Activated naive CD4-positive, alpha-beta T cell treated with anti-CD3 and anti-CD28 coated beads, Interleukin-2, amount 50 U/mL, for 24 hours (primary cell): ENCODE measurements around the gene NATD1.
"Not testable (repeated sequence)": the region's sequence is repeated elsewhere in the genome, so short reads cannot be mapped to it uniquely, and the experiment has no call there.

Source experiments
- H3K27ac Mint-ChIP-seq: one replicate; pipeline ENCODE4 v1.8.0; 2021; ENCODE audit warnings: mild to moderate bottlenecking, mixed read lengths
- H3K27me3 Mint-ChIP-seq: one replicate; pipeline ENCODE4 v1.8.0; 2021; ENCODE audit warnings: mixed read lengths
- H3K36me3 Mint-ChIP-seq: one replicate; pipeline ENCODE4 v1.8.0; 2021; ENCODE audit warnings: mixed read lengths
- H3K4me1 Mint-ChIP-seq: one replicate; pipeline ENCODE4 v1.8.0; 2021; ENCODE audit warnings: mixed read lengths
- H3K4me3 Mint-ChIP-seq: one replicate; pipeline ENCODE4 v1.8.0; 2021; ENCODE audit warnings: mild to moderate bottlenecking, mixed read lengths
- H3K9me3 Mint-ChIP-seq: one replicate; pipeline ENCODE4 v1.8.0; 2021; ENCODE audit warnings: mixed read lengths

The NATD1 gene

DNA sequence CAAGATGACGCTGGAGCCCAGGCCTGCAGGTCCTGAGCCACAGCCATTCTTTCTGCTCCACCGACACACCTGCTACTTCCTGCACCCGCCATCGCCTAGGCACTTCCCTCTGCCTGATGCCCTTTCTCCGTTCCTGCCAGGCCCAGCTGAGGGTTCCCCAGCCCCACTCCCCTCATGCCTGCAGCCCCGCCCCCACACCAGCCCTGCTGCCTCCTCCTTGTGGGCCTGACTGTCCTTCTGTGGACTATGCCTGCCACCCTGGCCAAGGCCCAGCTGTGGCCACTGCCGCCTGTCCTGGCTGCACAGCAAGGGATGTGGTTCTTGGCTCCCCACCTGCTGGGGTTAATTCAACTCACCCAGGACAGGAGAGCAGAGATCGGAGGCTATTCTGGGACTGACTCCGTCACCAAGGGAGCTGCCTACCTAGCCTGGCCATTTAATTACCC lies 7.5 kb downstream of the NATD1 start:
- H3K27me3 Mint-ChIP-seq = no peaks in the 10 kb centered on the region
- peaks cover 6% of the 10 kb centered on the region for H3K4me1 Mint-ChIP-seq
- H3K9me3 Mint-ChIP-seq = no peaks in the 10 kb centered on the region
- H3K36me3 Mint-ChIP-seq = no peaks in the 10 kb centered on the region
- H3K27ac Mint-ChIP-seq = no peak overlapping the region
- no peak overlapping the region for H3K4me3 Mint-ChIP-seq

GRCh38 chr17:21243516-21244303 lies 9.5 kb downstream of the NATD1 start:
- H3K27ac Mint-ChIP-seq = no peak overlapping the region
- H3K27me3 Mint-ChIP-seq = no peaks in the 10 kb centered on the region
- H3K9me3 Mint-ChIP-seq = no peaks in the 10 kb centered on the region
- no peak overlapping the region for H3K4me3 Mint-ChIP-seq
- no peaks in the 10 kb centered on the region for H3K4me1 Mint-ChIP-seq
- no peaks in the 10 kb centered on the region for H3K36me3 Mint-ChIP-seq

DNA sequence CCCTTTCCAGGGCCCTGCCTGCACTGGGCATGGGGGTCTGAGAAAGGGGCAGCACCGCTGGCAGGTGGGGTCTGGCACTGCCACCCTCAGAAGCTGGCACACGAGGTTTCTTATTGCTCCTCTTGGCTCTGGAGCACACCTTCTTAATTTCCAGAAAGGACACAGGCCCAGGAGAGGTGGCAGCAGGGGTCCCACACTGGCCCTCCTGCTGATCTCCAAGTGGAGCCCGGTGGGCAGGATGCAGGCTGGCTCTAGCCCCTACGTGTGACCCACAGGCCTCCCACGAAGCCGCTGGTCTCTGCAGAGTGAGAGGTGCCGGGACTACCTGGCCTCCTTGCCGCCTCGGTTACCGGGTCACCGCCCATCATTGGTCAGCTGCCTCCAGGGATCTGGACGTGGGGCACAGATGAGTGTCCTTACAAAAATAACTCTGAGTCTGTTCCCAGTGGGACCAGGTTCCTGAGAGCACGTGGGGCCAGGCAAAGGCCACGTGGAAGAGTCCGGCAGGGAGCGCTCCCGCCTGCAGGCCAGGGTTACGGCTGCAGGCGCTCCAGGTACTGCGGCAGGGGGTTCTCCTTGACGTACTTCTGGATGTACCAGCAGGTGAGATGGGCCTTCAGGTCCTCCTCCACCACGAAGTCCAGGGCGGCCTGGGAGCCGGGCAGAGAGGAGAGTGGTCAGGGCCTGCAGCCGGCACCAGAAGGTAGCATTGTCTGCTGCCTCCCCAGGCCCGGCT lies 10.3 kb downstream of the NATD1 start:
- no peaks in the 10 kb centered on the region for H3K4me1 Mint-ChIP-seq

DNA sequence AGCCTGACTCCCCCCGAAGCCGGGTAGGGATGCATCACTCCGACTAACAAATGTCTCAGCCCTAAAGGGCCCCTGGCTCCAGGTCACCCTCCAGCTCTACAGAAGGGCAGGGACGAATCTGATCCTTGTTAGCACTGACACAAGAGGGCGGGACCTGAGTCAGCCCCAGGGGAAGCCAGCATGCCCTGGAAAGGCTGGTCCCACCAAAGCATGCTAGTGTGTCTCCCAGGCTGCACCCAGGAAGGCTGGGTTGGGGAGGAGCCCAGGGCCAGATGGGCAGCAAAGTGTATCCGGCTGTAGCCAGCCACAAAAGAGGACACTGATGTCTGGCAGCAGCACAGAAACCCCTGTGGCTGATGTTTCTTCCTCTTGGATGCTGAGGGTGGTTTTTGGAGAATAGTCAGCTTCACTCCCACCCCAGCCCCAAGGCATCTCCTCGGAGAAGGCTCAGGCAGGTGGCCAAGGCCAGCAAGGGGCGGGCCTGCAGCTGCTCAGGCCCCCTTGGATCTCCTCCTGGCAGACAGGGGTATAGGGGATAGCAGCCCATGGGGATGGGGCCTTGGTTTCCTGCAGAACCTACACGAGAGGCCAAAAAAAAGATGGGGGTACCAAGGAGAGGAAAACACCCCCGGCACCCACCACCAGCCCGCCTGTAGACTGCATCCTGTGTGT lies 11.0 kb downstream of the NATD1 start:
- Mint-ChIP-seq H3K27me3 (no peaks in the 10 kb centered on the region), H3K9me3 (no peaks in the 10 kb centered on the region), H3K27ac (no peak overlapping the region), H3K4me1 (no peaks in the 10 kb centered on the region), H3K36me3 (no peaks in the 10 kb centered on the region), H3K4me3 (no peak overlapping the region)

More for the DNA sequence above, 10.3 kb downstream of the NATD1 start:
- Mint-ChIP-seq H3K4me3 (no peak overlapping the region), H3K36me3 (no peaks in the 10 kb centered on the region), H3K27ac (no peak overlapping the region), H3K27me3 (no peaks in the 10 kb centered on the region), H3K9me3 (no peaks in the 10 kb centered on the region)

DNA sequence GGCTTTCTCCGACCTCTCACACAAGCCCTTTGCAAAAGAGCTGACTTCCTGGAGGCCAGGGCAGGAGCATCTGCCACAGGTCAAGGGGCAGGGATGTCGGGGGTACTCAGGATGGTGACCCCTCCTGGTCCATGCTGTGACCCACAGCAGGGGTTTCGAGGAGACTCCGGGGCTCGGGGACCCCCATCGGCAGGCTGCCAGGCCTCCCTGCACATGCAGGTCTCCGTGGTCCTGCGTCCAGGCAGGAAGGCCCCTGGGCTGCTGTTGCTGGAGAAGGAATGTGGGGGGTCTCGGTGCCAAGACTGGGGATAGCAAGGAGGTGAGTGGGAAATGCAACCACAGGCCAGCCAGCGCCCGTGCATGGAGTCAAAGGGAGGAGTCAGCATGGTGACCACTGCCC lies 11.6 kb downstream of the NATD1 start:
- Mint-ChIP-seq H3K36me3 (no peaks in the 10 kb centered on the region), H3K4me3 (no peak overlapping the region), H3K4me1 (no peaks in the 10 kb centered on the region), H3K27me3 (no peaks in the 10 kb centered on the region), H3K27ac (no peak overlapping the region), H3K9me3 (no peaks in the 10 kb centered on the region)

DNA sequence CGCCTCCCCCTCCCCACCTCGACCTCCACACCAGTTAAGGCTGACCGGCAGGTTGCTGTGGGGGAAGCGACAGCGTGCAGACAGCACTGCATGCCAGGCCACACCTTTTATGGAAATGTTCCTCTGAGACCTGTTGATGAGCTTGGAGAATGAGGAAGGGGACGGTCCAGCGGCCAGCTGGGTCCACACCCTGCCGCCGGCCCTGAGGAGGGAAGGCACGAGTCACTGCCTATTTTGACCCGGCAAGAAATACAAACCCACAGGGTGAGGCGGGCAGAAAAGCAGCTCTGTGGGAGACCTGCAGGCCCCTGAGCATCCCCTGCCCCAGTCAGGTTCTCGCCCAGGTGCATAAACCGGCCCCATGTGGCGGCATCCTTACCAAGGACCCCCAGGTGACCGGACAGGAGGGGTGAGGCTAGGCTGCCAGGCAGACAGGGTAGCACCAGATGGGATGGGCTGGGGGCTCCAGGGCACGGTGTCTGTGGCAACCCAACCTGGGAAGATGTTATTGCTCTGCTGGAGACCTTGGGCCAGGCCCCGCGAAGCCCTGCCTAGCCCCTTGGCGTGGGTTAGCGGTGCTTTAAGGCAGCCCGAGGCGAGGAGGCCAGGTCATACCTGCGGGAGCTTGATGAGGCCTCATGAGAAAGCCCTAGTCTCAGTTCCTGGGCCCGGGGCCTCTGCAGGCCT lies 12.7 kb downstream of the NATD1 start:
- Mint-ChIP-seq H3K4me3 (no peak overlapping the region), H3K27me3 (no peaks in the 10 kb centered on the region), H3K27ac (no peak overlapping the region), H3K36me3 (no peaks in the 10 kb centered on the region), H3K9me3 (no peaks in the 10 kb centered on the region), H3K4me1 (no peaks in the 10 kb centered on the region)

DNA sequence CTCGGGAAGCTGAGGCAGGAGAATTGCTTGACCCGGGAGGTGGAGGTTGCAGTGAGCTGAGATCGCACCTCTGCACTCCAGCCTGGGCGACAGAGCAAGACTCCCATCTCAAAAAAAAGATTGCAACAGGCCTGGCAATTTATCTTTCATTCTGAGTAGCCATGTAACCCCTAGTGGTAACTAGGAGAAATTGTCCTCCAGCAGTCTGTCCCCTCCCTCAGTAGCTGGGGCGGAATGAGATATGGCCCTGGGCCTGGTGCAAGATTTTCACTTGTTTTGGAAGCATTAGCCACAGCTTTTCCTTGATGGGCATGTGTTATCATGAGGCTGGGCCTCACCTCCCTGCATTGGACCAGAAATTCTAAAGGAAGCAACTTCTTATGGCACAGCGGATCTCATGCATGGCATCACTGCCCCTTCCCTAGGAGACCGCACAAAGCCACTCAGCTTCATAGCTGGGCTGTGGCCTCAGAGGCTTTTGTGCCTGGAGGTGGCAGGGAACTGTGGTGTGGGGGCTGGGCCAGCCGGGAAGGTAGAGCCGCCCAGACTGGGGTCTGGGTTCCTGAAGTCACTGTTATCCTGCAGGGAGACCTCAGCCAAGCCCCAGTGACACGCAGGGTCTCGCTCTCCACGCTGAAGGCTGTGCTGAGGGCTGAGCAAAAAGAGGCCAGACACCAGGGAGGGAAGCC lies 13.4 kb downstream of the NATD1 start:
- H3K36me3 Mint-ChIP-seq = no peaks in the 10 kb centered on the region
- H3K27ac Mint-ChIP-seq = no peak overlapping the region
- H3K4me3 Mint-ChIP-seq = no peak overlapping the region
- H3K27me3 Mint-ChIP-seq = no peaks in the 10 kb centered on the region
- no peaks in the 10 kb centered on the region for H3K4me1 Mint-ChIP-seq
- H3K9me3 Mint-ChIP-seq = no peaks in the 10 kb centered on the region

DNA sequence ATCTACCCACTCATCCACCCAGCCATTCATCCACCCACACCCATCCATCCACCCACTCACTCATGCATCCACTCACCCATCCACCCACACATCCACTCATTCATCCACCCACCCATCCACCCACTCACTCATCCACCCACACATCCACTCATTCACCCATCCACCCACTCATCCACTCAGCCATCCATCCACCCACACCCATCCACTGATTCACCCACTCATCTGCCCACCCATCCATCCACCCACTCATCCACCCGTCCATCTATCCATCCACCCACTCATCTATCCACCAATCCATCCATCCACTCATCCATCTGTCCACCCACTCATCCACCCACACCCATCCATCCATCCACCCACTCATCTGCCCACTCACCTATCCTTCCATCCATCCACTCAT lies 17.3 kb downstream of the NATD1 start:
- Mint-ChIP-seq H3K36me3 (no peaks in the 10 kb centered on the region), H3K4me1 (no peaks in the 10 kb centered on the region), H3K27me3 (no peaks in the 10 kb centered on the region), H3K9me3 (peaks cover 11% of the 10 kb centered on the region), H3K27ac (peak overlapping the region; percentile 81), H3K4me3 (no peak overlapping the region)

DNA sequence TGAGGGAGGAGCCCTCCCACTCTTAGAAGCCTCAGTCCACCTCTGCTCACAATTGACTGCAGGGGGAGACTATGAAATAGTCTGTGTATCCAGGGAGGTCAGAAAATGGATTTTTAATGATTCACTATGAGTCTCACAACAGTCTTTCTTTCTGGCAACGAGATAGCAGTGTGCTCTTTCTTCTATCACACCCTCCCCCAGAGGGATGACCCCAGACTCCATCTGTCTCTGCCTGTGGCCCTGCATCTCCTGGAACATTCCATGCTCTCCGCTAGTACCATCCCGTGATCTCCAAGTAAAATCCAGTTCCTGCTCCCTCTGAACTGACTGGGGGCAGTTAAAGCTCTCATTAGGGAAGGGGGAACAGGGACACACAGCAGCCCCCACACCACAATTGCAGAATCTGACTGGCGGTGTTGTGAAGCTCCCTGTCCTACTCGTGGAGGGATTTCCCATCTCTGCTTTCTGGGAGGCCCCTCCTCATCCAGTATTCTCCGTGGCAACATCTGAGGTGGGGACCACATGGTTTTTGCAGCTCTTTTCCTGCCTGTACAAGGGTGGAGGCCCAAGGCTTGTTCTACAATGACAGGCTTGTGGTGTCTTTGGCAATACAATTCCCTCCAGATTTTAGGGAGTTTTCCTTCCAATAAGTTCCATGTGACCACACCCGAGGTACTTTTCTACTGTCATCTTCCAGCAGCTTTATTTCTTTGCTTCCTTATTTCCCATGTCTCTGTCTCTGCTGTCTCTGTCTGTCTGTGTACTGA lies 19.4 kb downstream of the NATD1 start:
- no peak overlapping the region for H3K4me3 Mint-ChIP-seq
- H3K36me3 Mint-ChIP-seq = no peaks in the 10 kb centered on the region
- H3K4me1 Mint-ChIP-seq = no peaks in the 10 kb centered on the region
- H3K9me3 Mint-ChIP-seq = peaks cover 11% of the 10 kb centered on the region
- no peaks in the 10 kb centered on the region for H3K27me3 Mint-ChIP-seq
- H3K27ac Mint-ChIP-seq = no peak overlapping the region

DNA sequence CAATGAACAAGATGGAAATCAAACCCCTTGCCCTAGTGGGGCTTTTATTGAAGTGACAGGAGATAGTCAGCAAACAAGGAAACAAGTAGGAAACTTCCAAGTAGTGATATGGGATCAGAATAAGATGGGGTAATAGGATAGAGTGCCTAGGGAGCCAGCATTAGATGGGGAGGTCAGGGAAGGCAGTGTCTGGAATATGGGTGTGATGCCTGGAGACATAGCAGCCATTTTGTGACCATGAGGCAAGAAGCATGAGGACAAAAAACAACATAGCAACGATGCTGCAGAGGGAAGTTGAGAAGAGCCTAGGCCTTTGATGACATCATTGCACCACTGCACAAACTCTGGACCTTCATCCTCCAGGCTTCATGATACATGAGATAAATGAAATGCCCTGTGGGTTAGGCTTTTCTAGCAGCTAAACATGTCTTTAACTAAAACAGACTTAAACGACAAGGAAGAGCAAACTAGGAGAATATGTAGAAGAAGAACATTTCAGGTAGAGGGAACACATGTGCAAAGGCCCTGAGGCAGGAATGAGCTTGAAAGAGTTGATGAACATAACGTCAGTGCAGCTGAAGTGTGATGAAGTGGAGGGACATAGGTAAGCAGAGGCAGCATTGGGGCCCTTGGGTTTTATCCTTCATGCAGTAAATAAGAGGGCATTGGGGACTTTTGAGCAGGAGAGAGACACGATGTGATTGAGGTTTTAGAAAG lies 21.0 kb downstream of the NATD1 start:
- Mint-ChIP-seq H3K4me3 (no peak overlapping the region), H3K9me3 (peaks cover 11% of the 10 kb centered on the region), H3K27me3 (no peaks in the 10 kb centered on the region), H3K4me1 (no peaks in the 10 kb centered on the region), H3K27ac (no peak overlapping the region), H3K36me3 (no peaks in the 10 kb centered on the region)

DNA sequence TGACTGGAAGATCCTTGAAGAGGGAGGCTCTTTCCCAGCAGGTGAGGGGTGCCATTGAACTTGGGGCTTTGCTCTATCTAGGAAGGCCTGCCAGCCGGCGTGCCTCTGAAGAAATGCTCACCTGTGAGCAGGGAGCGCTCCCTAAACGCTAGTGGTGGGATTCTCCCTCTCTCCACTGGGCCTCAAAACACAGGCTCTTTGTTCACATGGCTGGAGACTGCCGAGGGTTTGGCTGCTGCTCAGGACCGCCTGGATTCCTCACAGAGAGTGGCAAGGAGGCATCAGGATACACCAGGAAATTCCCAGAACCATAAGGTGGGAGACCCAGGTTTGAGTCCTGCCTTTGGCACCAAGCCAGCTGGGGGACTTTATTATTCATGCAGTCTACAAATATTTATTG lies 21.7 kb downstream of the NATD1 start:
- Mint-ChIP-seq H3K36me3 (no peaks in the 10 kb centered on the region), H3K27ac (no peak overlapping the region), H3K4me1 (no peaks in the 10 kb centered on the region), H3K4me3 (no peak overlapping the region), H3K9me3 (peaks cover 11% of the 10 kb centered on the region), H3K27me3 (no peaks in the 10 kb centered on the region)

DNA sequence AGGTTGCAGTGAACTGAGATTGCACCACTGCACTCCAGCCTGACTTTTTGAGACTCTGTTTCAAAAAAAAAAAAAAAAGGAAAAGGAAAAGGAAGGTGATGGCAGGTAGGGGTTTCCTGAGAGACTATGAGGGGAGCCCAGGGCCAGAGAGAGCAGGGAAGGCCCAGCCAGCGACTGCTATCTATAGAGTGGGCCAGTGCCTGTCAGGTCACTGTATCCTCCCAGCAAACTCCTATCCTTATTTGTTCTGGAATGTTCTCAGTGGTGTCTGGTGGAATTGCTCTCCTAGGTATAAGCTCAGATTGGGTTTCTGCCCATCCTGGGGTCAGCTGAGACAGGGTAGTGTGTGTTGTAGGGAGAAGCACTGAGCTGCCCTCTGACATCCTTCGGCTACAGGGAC lies 24.4 kb downstream of the NATD1 start:
- H3K4me3 Mint-ChIP-seq = no peak overlapping the region
- H3K4me1 Mint-ChIP-seq = no peaks in the 10 kb centered on the region
- H3K27ac Mint-ChIP-seq = no peak overlapping the region
- no peaks in the 10 kb centered on the region for H3K27me3 Mint-ChIP-seq
- H3K9me3 Mint-ChIP-seq = peaks cover 11% of the 10 kb centered on the region
- H3K36me3 Mint-ChIP-seq = peaks cover 1% of the 10 kb centered on the region

GRCh38 chr17:21228111-21228510 lies 25.1 kb downstream of the NATD1 start:
- Mint-ChIP-seq H3K4me3 (no peak overlapping the region), H3K4me1 (no peaks in the 10 kb centered on the region), H3K27ac (no peak overlapping the region), H3K27me3 (no peaks in the 10 kb centered on the region), H3K9me3 (peaks cover 7% of the 10 kb centered on the region), H3K36me3 (peaks cover 1% of the 10 kb centered on the region)

DNA sequence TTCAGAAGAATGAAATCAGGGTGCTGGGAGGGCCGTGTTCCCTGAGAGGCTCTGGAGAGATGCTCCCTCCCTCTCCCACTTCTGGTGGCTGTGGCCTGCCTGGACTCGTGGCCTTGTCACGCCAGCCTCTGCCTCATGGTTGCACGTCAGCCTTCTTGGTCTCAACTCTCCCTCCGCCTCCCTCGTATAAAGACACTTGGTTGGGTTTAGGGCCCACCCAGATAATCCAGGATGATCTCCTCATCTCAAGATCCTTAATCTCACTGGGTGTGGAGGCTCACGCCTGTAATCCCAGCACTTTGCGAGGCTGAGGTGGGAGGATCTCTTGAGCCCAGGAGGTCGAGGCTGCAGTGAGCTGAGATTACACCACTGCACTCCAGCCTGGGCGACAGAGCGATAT lies 25.9 kb downstream of the NATD1 start:
- H3K27ac Mint-ChIP-seq, H3K27me3 Mint-ChIP-seq, H3K36me3 Mint-ChIP-seq, H3K4me1 Mint-ChIP-seq, H3K4me3 Mint-ChIP-seq, H3K9me3 Mint-ChIP-seq: not testable (repeated sequence)
